GM19043 (cell line): ENCODE results near the gene FBXL17.
"Not testable (repeated sequence)": the region's sequence is repeated elsewhere in the genome, so short reads cannot be mapped to it uniquely, and the experiment has no call there.

Source experiments
- ATAC-seq: cut with Tn5 transposase; IDR thresholded peaks from one replicate; pipeline ENCODE4 v1.9.1; 2021; ENCODE audit warnings: low read depth; ENCODE audit not compliant: unreplicated experiment

FBXL17 gene

DNA sequence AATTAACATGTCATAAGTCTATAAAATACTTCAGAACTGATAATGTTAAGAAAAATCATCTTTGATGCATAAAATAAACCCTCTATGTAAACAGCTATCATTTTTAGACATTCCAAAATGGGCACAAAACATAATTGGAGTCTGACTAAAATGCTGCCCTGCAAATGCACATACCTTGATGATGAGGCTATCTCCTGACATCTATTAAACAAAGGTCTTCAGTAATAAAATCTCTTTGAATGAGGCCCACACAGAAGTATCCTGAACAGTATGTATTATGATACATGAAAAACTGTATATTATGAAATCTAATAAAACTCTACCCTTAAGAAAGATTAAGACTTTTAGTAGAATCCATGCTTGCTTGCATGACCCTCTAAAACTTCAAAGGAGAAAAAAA, 66.1 kb downstream of the FBXL17 start:
- no peak for ATAC-seq

DNA sequence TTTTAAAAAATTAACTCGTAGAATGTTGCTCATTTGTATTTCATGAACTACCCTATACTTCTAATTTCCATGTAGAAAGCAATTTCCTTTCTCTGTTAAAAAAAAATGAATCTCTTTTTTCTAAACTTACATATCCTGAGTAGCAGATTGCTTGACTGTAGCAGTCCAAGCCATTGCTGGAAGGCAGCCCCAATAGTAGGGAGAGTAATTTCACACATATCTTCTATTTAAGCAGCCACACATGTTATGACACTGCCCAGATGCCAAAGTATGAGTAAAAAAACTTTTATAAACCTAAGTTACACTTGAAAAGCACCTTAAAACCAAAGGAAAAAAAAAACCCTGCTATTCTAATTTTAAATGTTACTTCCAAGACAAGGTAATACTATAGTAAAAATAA, 69.6 kb downstream of the FBXL17 start:
- no peak for ATAC-seq

DNA sequence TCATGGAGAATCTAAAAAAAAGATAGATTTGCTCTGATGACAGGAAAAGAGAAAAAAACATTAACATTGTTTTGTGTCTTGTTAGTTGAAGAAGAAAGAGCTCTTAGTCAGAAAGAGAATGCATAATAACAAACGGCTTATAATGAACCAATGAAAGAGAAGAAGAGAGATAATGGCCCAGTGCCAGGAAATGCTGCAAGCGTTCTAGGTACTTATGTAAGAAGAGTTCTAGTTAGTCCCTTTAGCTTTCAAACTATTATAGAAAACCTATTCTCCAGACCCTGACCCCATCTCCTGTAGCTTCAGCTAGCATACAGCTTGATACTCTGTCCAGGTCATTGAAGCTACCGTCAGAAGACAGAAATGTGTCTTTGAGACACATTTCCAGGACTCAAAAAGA, 70.2 kb downstream of the FBXL17 start:
- ATAC-seq: no peak

GRCh38 chr5:108303611-108304010, 78.3 kb downstream of the FBXL17 start:
- ATAC-seq: no peak

DNA sequence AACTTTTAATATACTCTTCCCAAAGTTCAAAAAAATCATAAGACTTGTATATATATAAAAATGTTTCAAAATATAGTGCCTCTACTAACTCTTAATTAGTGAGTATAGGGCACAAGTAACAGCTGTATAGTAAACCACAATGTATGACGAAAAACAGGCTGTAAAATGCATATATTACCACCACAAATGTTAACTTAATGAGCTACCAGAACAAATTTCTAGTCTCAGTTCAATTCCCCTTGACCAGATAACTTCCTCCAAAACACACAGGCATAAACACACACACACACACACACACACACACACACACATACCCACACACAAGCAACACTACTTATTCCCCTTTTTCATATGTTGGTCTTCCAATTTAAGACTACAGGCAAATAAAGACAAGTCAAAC, 78.8 kb downstream of the FBXL17 start:
- no peak for ATAC-seq

DNA sequence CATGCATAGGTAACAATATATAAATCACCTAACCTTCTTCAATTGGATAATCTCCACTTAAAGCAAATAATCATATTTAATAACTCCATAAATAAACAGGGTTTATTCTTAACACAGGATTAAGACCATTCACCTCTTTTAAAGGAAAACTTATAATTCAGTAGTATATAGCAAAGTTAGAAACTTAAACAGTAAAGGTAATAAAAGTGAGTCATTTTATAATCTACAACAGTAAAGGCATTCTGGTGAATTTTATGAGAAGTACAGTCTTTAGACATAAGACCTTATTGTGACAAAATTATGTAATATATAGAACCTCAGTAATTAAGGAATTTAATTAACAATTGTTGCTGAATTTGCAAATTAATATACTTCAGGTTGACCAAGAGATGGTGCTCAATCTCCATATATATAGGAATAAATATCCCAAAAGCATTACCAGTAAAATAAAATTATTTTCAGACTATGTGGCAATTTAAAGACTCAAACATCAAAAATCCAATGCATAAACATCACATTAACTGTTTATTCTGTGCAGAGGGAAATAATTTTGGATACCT, 84.8 kb downstream of the FBXL17 start:
- no peak for ATAC-seq

DNA sequence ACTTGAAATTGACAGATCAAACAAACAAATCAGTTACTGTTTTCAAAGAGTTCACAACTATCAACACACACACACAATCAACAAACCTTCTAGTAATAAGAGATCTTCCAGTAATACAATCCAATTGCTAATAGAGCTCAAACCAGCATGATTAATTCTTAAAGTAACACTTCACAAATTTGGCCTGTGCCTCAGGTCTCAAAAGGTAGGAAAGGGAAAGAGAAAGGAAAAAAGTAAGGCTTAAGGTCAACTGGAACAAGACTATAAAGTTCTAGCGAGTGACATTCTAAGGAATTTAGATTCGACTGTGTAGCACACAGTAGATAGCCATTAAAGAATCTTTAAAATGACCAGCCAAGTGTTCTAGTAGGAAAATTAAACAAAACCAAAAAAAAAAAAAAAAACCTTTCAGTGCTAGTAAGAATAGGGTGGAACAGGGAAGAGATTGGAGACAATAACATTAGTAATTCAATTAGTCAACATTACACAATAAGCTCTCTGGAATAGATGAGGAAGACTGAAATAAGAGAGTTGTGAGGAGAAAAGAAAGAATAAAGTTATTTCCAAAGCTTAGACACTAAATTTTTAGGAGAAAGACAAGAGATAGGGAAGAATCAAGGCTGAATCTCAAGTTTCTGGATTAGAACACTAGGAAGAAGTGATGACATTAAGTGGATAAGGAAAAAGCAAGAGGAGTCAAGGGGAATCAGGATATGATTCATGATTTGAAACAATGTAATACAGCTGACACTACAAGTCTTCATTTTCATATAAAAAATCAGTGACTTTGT, 86.1 kb downstream of the FBXL17 start:
- ATAC-seq: no peak

- no peak for ATAC-seq
Observed at GRCh38 chr5:108280960-108281569, 100.8 kb downstream of the FBXL17 start.

GRCh38 chr5:108280248-108280647, 101.7 kb downstream of the FBXL17 start:
- ATAC-seq: no peak

- ATAC-seq: no peak
Observed at GRCh38 chr5:108278285-108279240, 103.3 kb downstream of the FBXL17 start.

GRCh38 chr5:108276187-108277050, 105.5 kb downstream of the FBXL17 start:
- no peak for ATAC-seq

GRCh38 chr5:108274080-108274479, 107.8 kb downstream of the FBXL17 start:
- not testable (repeated sequence) for ATAC-seq

- no peak for ATAC-seq
Observed at GRCh38 chr5:108271127-108271526, 110.8 kb downstream of the FBXL17 start.

GRCh38 chr5:108266242-108266641, 115.7 kb downstream of the FBXL17 start:
- ATAC-seq: no peak

DNA sequence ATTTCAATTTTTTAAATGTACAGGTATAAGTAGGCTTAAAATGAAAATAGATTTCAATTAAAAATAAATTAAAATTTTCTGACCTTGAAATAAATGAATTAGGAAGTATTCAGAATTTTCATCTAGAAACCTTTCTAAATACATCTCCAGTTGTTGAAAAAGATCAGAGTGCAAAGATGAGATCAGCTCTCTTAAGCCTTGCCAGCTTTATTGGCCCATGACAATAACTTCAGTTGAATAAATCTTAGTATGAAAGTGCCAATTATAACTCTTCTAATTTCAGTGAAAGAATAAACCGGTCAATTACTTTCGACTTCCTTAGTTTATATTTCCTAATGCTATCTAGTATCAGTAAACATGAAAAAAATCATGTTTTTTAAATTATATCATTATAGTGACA, 117.4 kb downstream of the FBXL17 start:
- ATAC-seq: no peak

DNA sequence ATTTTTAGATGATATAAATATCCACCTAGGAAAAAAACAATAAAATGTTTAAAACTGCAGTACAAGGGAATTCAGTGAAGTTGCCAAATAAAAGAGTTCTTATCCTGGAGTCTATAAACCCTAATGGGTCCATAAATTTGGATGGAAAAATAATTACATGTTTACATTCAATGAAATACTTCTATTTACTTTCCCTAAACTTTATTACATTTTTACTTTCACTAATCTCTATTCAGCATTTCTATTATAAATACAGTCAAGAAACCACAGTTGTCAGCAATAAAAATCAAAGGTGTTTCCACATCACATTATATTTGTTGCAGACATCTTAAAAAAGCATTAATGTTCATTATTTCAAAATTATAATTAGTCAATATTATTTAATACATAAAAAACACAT, 118.6 kb downstream of the FBXL17 start:
- no peak for ATAC-seq

DNA sequence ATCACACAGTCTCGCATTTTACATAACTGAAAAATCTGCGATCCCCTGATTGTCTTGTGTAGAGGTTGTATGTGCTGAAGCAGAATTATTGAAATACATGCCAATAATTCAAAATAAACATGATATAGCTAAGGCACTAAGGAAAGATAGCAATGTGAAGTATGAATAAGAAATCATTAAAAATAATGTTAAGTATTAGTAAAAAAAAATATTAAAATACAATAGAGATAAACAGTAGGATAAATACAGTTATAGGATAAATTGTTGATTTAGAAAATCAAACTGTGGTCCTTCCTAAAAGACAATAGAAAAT, 121.1 kb downstream of the FBXL17 start:
- no peak for ATAC-seq

- ATAC-seq: peak; percentile 89
Observed at GRCh38 chr5:108260117-108260857, 121.6 kb downstream of the FBXL17 start.

GRCh38 chr5:108259306-108259705, 122.6 kb downstream of the FBXL17 start:
- ATAC-seq: no peak
